NCI-H526 treated with DMSO at 0.1 percent for 48 hours (cell line): Measurements from ENCODE around the gene LRG1.

Source experiments
- DNase-seq: peaks from one replicate; lab custom pipeline; 2025; lab: John Stamatoyannopoulos, UW

LRG1 gene

GRCh38 chr19:4539693-4540581 lies at the start of gene LRG1:
Gene LRG1, minus strand, starts transcription at chr19:4540036. Its CDS starts 23 bp downstream, at chr19:4540013.
- DNase-seq: no peak

- no peak for DNase-seq
Measured at GRCh38 chr19:4588291-4588761, 48.5 kb upstream of the LRG1 start.

- DNase-seq: no peak
Measured at GRCh38 chr19:4587527-4587926, 47.7 kb upstream of the LRG1 start.

- DNase-seq: no peak
Measured at GRCh38 chr19:4586691-4587090, 46.9 kb upstream of the LRG1 start.

GRCh38 chr19:4586245-4586644 lies 46.4 kb upstream of the LRG1 start:
- DNase-seq: no peak

- DNase-seq: no peak
Measured at GRCh38 chr19:4585556-4585955, 45.7 kb upstream of the LRG1 start.

GRCh38 chr19:4584670-4585460 lies 45.0 kb upstream of the LRG1 start:
- no peak for DNase-seq

GRCh38 chr19:4583961-4584669 lies 44.3 kb upstream of the LRG1 start:
- DNase-seq: no peak

- DNase-seq: no peak
Measured at GRCh38 chr19:4582980-4583842, 43.4 kb upstream of the LRG1 start.

- DNase-seq: no peak
Measured at GRCh38 chr19:4581666-4582553, 42.1 kb upstream of the LRG1 start.

GRCh38 chr19:4580961-4581665 lies 41.3 kb upstream of the LRG1 start:
- no peak for DNase-seq

- DNase-seq: no peak
Measured at GRCh38 chr19:4580021-4580901, 40.4 kb upstream of the LRG1 start.

- DNase-seq: no peak
Measured at GRCh38 chr19:4579389-4579788, 39.6 kb upstream of the LRG1 start.

GRCh38 chr19:4578552-4579248 lies 38.9 kb upstream of the LRG1 start:
- no peak for DNase-seq

- no peak for DNase-seq
Measured at GRCh38 chr19:4577020-4577782, 37.4 kb upstream of the LRG1 start.

GRCh38 chr19:4576016-4576933 lies 36.4 kb upstream of the LRG1 start:
- DNase-seq: no peak
